HG03066 (cell line): ENCODE data around the gene C1orf53.
"Not testable (repeated sequence)": the region's sequence is repeated elsewhere in the genome, so short reads cannot be mapped to it uniquely, and the experiment has no call there.

Experiments
- ATAC-seq: cut with Tn5 transposase; IDR thresholded peaks from one replicate; pipeline ENCODE4 v1.9.1; 2021; ENCODE audit warnings: low read depth; ENCODE audit not compliant: unreplicated experiment

C1orf53 gene

GRCh38 chr1:197920414-197921117 is 18.1 kb downstream of the C1orf53 start:
- no peak for ATAC-seq

DNA sequence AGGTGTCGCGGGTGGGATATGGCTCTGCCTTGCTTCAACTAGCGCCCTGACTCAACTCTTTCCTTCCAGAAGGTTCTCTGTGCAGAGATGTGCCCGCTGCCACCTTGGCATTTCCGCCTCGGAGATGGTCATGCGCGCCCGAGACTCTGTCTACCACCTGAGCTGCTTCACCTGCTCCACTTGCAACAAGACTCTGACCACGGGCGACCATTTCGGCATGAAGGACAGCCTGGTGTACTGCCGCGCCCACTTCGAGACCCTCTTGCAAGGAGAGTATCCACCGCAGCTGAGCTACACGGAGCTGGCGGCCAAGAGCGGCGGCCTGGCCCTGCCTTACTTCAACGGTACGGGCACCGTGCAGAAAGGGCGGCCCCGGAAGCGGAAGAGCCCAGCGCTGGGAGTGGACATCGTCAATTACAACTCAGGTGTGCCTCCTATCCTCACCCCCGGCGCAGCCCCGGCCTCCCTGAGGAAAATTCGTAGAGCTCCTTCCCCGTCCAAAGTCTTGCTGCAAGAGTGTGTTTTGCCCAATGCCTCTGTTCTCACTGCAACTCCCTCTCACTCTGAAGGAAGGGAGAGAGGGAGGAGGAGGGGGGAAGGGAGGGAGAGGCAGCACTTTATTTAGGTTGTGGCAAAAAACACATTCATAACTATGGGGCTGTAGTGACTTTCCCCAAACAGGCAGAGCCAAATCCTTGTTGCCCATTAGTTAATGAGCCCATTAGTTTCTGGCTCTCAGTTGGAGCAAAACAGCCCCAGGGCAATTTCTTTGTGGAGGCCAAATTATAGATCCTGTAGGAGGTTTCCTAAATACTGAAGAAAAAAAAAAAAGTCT is 19.0 kb downstream of the C1orf53 start:
- no peak for ATAC-seq

GRCh38 chr1:197922070-197922390 is 19.6 kb downstream of the C1orf53 start:
- no peak for ATAC-seq

GRCh38 chr1:197923038-197923437 is 20.6 kb downstream of the C1orf53 start:
- ATAC-seq, result no peak

- ATAC-seq, result peak; percentile 58
Observed at GRCh38 chr1:197924516-197925123, 22.2 kb downstream of the C1orf53 start.

DNA sequence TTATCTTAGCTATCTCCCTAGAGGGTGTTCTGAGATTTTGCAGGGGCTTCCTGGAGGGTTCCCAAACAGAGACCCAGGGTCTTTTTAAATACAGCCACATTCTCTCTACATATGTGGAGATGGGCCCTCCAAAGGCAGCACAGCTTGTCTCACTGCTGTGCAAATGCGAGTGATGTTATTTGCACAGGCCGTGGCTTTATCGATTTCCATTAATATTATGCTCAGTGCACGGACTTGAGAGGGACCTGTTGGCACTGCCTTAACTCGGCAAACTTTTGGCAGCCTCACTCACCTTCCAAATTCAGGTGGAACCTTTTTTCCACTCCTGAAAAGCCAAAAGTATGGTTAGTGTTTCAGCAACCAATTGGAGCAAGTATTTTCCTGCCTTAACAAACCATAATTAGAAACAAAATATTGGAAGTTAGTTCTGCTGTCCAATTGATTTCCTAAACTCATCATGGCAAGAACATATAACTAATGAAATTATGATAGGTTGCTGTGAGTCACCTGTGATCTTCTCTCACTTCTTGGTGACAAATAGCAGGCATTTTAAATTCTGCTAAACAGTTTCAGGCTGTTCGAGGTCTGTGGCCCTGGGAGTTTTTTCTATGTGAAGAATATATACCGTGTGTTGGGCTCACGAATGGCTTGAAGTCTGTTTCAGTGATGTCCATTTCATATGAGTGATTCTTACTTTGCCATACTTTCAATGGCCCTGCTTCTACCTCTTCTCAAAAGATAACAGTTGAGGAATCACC is 25.7 kb downstream of the C1orf53 start:
- ATAC-seq, result no peak

- ATAC-seq, result no peak
Observed at GRCh38 chr1:197928849-197929336, 26.5 kb downstream of the C1orf53 start.

DNA sequence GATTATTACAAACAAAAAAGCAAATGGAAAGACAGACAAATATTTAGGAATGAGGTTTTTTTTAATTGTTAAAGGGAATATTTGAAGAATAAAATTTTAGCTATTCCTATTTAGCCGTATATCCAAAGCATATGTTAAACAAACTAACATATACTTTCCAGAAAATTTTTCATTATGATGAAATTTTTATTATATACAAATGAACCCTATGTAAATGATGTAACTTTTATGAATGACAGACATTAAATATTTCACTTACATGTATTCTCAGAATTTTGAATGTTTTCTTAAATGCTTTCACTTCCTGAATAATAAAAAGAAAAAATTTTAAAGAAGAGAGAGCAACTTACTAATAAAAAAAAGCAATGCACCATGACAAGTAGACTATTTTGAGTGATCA is 30.6 kb downstream of the C1orf53 start:
- ATAC-seq, result no peak

- no peak for ATAC-seq
Observed at GRCh38 chr1:197933647-197934046, 31.2 kb downstream of the C1orf53 start.

DNA sequence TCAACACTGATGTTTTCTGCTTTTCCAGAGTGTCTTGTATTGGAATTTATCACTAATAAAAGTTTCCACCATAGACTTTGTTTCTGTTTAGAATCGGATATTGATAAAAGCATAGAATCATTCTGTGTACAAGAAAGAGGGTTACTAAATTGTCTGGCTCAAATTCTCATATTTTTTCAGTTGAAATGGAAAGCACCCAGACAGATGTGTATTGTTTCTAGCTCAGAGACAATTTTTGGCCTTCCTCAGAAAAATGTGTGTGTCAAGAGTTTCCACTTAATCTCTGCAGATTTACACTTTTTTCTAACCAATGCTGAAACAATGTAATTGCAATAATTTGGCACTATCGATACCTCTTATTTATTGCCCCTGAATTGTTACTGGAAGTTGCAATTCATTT is 35.0 kb downstream of the C1orf53 start:
- ATAC-seq, result no peak

- ATAC-seq, result no peak
Observed at GRCh38 chr1:197937892-197938291, 35.5 kb downstream of the C1orf53 start.

DNA sequence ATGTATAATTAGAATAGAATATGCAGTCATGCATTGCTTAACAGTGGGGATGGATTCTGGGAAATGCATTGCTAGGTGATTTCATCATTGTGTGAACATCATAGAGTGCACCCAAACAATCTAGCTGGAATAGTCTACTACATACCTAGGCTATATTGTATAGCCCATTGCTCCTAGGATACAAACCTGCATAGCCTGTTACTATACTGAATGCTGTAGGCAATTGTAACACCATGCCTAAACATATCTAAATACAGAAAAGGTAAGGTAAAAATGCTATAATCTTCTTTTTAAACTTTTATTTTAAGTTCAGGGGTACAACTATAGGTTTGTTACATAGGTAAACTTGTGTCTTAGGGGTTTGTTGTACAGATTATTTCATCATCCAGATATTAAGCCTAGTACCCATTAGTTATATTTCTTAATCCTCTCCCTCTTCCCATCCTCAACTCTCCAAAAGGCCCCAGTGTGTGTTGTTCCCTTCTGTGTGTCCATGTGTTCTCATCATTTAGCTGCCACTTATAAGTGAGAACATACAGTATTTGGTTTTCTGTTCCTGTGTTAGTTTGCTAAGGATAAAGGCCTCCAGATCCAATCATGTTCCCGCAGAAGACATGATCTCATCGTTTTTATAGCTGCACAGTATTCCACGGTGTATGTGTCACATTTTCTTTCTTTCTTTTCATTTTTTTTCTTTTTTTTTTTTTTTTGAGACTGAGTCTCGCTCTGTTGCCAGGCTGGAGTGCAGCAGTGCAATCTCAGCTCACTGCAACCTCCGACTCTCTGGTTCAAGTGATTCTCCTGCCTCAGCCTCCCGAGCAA is 36.9 kb downstream of the C1orf53 start:
- ATAC-seq, result not testable (repeated sequence)

- ATAC-seq, result no peak
Observed at GRCh38 chr1:197942042-197942441, 39.6 kb downstream of the C1orf53 start.

DNA sequence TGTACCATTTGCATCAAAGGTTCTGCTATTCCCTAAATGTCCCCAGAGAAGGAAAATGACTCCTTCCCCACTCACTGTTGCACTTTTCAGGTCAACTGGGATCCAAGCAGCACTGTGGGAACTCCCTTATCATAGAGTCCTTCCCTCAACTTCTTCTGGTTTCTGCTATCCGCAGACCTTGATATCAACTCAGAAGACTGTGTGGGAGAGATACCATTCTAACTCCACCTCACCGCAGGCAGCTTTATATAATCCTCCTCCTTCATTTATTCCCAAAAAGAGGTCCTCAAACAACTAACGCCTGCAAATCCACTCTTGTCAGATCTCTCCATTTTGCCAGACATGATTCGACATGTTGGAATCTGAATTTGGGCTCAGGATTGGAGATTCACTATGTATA is 42.1 kb downstream of the C1orf53 start:
- ATAC-seq, result no peak

- no peak for ATAC-seq
Observed at GRCh38 chr1:197948926-197949899, 46.8 kb downstream of the C1orf53 start.

- no peak for ATAC-seq
Observed at GRCh38 chr1:197951089-197951488, 48.7 kb downstream of the C1orf53 start.

DNA sequence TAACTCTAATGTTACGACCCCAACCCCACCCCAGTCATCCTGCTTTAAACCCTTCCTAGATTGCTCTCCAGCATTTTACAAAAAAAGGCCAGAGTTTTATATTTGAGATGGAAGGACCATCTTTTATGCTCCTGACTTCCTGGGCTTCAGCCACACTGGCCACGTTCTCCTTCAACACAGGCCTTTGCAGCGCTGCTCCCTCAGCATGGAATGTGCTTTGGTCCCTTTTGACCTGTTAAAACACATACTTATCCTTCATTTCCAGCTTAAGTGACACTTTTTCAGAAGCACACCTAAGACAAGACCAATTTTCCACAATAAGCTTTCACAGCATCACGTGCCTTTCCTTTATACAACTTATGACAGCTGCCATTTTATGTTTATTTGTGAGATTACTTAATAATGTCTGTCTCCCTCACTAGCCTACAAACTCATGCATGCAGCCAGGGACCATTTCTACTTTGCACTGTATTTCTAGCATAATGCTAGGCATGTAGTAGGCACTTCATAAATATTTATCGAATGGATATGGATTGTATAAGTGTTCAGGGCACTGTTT is 49.3 kb downstream of the C1orf53 start:
- ATAC-seq, result no peak

DNA sequence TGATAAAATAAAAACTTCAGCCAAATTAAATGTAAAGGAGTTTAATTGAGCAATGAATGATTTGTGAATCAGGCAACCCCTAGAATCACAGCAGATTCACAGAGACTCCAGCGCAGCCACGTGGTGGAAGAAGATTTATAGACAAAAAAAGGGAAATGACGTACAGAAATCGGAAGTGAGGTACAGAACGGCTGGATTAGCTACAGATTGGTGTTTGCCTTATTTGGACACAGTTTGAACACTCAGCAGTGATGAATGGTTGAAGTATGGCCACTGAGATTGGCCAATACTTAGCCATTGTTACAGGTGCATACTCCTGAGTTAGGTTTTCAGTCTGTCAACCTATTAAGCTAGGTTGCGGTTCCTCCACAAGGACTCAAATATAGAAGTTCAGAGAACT is 51.0 kb downstream of the C1orf53 start:
- ATAC-seq, result not testable (repeated sequence)
